ENCODE results near the gene FYN.
A peak's percentile ranks its signal among the peaks of the same experiment; 100 is the strongest.

Gene FYN

GRCh38 chr6:111888928-111889695 lies 15.9 kb upstream of the FYN start (continued):
- TF ChIP-seq TSHZ1 (tag by site-specific recombination; IDR thresholded peaks at IDR 0.05; ENCODE audit: borderline replicate concordance) (no peak; the same call in 1 of the 2 replicates), ZNF610 (tag by site-specific recombination; IDR thresholded peaks at IDR 0.05; ENCODE audit: borderline replicate concordance) (no peak), ZNF530 (tag by site-specific recombination; IDR thresholded peaks at IDR 0.05; ENCODE audit: low read depth) (no peak), ZNF221 (tag by site-specific recombination; IDR thresholded peaks at IDR 0.05; ENCODE audit: borderline replicate concordance) (no peak), PRDM2 (tag by site-specific recombination; IDR thresholded peaks at IDR 0.05; ENCODE audit: borderline replicate concordance) (no peak), ZNF785 (tag by site-specific recombination; IDR thresholded peaks at IDR 0.05) (no peak), HOXC10 (CRISPR knock-in tag; IDR thresholded peaks at IDR 0.05) (no peak), ZNF639 (tag by site-specific recombination; IDR thresholded peaks at IDR 0.05) (no peak), ZNF354C (tag by site-specific recombination; IDR thresholded peaks at IDR 0.05; ENCODE audit: borderline replicate concordance, low read depth) (no peak), KLF16 (tag by site-specific recombination; IDR thresholded peaks at IDR 0.05) (no peak), SCRT2 (tag by site-specific recombination; IDR thresholded peaks at IDR 0.05) (no peak), ZNF76 (tag by site-specific recombination; IDR thresholded peaks at IDR 0.05; ENCODE audit: borderline replicate concordance, low read depth) (no peak), ZNF658 (tag by site-specific recombination; IDR thresholded peaks at IDR 0.05) (no peak), ZNF302 (tag by site-specific recombination; IDR thresholded peaks at IDR 0.05; ENCODE audit: low read depth) (no peak), ZNF112 (tag by site-specific recombination; IDR thresholded peaks at IDR 0.05) (no peak), ZNF585B (tag by site-specific recombination; IDR thresholded peaks at IDR 0.05) (no peak), ZNF292 (tag by site-specific recombination; IDR thresholded peaks at IDR 0.05; ENCODE audit: borderline replicate concordance, low read depth) (no peak), ZFP37 (tag by site-specific recombination; IDR thresholded peaks at IDR 0.05) (0 out of 2 replicates have a peak, but pooled peaks have one; percentile 32), ZNF549 (tag by site-specific recombination; IDR thresholded peaks at IDR 0.05) (no peak), ZNF449 (tag by site-specific recombination; IDR thresholded peaks at IDR 0.05) (no peak), ZNF513 (tag by site-specific recombination; IDR thresholded peaks at IDR 0.05) (no peak), KLF7 (tag by site-specific recombination; IDR thresholded peaks at IDR 0.05; ENCODE audit: borderline replicate concordance) (no peak), MYNN (tag by site-specific recombination; IDR thresholded peaks at IDR 0.05; ENCODE audit: borderline replicate concordance) (no peak)

Measured in HEK293 (cell line).